Stimulated activated CD4-positive, alpha-beta T cell treated with anti-CD3 and anti-CD28 coated beads, TNF-alpha, amount 100 ng/mL, for 4 hours (primary cell): ENCODE results near the gene SDHA.
"Not testable (repeated sequence)": the region's sequence is repeated elsewhere in the genome, so short reads cannot be mapped to it uniquely, and the experiment has no call there.

ENCODE experiments used
- DNase-seq, 3 experiments: peaks; one replicate each; pipeline ENCODE4 v3.0.0-alpha.2; 2020; ENCODE audit warnings: low read depth in 3 of 3

The SDHA gene

DNA sequence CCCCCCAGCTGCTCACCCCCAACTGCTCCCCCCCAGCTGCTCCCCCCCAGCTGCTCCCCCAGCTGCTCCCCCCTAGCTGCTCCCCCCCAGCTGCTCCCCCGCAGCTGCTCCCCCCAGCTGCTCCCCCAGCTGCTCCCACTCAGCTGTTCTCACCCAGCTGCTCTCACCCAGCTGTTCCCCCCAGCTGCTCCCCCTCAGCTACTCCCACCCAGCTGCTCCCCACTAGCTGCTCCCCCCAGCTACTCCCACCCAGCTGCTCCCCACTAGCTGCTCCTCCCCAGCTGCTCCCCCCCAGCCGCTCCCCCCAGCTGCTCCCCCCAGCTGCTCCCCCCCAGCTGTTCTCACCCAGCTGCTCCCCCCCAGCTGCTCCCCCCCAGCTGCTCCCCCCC lies 80.6 kb downstream of the SDHA start:
- DNase-seq: no peak

GRCh38 chr5:299921-300320 lies 81.8 kb downstream of the SDHA start:
- not testable (repeated sequence) for DNase-seq

GRCh38 chr5:300691-301435 lies 82.7 kb downstream of the SDHA start:
- not testable (repeated sequence) for DNase-seq

- DNase-seq: not testable (repeated sequence)
These were observed 84.3 kb downstream of the SDHA start for GRCh38 chr5:302416-302815.

DNA sequence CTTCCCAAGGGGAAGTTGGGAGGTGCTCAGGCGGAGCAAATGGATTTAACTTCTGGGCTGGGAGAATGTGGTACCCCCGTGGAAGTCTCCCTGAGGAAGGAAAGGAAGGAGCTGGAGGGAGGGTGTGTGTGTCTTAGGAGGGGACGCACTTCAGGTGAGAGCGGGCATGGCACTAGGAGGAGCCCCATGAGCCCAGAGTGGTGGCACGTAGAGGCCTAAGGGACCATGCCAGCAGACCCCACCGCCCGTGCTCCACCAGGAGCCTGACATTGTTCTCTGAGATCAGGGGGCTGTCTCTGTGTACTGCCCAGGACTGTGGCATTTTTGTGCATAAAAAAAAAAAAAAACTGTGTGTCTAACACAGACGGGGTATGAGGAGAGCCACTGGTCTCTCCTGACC lies 84.8 kb downstream of the SDHA start:
- no peak for DNase-seq

- not testable (repeated sequence) for DNase-seq
These were observed 85.6 kb downstream of the SDHA start for GRCh38 chr5:303741-304140.

- no peak for DNase-seq
These were observed 86.9 kb downstream of the SDHA start for GRCh38 chr5:305050-305449.

DNA sequence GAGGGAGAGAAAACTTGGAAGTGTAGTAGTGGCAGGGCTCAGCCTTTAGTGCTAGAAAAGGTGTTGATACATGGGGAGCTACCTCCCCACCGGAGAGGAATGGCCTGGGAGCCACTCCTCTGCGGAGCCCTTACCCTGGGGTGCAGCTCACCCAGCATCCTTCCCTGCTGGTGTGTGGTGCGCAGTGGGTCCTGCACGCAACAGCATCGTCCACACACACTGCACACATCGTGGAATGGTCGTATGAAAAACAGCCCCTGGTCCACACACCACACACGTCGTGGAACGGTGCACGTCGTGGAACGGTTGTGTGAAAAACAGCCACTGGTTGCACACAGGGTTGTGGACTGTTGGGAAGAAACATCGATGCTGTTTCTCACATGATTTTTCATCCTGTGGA lies 87.3 kb downstream of the SDHA start:
- DNase-seq: no peak

DNA sequence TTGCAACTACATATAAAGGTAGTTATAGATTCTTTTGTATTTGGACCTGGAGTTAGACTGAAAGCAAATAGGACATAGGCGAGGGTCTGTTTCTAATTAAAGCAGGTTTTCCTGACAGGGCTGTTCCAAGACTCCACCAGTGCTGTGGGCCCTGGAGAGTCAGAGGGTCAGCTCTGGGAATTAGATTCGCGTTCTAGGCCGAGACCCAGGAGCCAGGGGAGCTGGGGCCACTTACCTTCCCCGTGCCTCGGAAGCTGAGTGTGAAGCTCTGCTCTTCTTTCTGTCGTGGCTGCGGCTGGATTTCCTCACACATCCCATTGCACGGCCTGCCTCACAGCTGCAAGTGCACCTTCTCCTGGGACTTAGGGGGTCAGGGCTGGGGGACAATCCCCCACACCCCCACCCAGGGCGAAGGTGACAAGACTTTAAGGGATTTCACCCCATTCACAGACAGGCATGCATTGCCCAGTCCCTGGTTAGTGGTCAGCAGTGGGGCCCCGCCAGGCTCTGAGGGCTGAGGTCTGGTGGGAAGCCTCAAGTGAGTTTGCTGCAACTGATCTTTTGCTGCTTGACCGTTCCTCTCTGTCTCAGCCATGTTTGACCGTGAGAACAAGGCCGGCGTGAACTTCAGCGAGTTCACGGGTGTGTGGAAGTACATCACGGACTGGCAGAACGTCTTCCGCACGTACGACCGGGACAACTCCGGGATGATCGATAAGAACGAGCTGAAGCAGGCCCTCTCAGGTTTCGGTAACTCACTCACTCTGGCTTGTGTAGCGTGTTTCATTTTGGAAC lies 88.1 kb downstream of the SDHA start:
- DNase-seq: no peak
